NCI-H1694 treated with DMSO at 0.1 percent for 48 hours (cell line): ENCODE data around the gene NR5A1.

Experiments
- DNase-seq: peaks from one replicate; lab custom pipeline; 2025; lab: John Stamatoyannopoulos, UW

Gene NR5A1

GRCh38 chr9:124506931-124507879, at the start of gene NR5A1:
Gene NR5A1 (minus strand): TSS chr9:124507399. CDS start chr9:124503395, 4,004 bp downstream.
- DNase-seq, result no peak

- DNase-seq, result no peak
Observed at GRCh38 chr9:124555043-124555442, 47.8 kb upstream of the NR5A1 start.

DNA sequence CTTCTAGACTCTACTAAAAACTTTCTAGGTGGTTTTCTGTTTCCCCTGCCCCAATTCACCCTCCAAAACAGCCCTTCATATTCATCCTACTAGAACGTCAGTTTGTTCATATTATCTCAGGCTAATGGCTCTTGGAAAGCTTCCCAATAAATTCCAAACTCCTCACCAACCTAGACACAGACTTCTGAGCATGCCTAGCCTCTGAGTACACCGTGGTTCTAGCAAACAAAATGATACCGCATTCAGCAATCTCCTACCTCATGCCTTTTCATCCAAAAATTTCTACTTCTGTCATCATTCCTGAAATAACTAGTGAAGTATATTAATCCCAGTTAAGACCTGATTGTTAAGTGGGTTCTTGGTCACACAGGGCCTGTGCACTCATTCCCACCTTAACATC, 46.5 kb upstream of the NR5A1 start:
- no peak for DNase-seq

DNA sequence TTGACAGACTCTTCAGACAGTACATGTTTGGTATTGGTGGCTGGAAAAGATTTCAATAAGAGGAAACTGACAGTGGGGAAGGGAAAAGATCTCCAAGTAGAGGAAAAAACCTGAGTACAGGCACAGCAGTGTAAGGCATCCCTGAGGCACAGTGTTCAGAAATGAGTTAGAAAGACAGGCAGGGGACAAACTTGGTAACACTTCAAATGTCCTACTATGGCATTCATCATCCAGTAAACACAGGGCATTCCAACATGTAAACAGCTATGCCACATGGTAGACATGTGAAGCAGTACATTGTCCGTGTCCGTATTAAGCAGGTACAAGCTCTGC, 45.0 kb upstream of the NR5A1 start:
- no peak for DNase-seq

DNA sequence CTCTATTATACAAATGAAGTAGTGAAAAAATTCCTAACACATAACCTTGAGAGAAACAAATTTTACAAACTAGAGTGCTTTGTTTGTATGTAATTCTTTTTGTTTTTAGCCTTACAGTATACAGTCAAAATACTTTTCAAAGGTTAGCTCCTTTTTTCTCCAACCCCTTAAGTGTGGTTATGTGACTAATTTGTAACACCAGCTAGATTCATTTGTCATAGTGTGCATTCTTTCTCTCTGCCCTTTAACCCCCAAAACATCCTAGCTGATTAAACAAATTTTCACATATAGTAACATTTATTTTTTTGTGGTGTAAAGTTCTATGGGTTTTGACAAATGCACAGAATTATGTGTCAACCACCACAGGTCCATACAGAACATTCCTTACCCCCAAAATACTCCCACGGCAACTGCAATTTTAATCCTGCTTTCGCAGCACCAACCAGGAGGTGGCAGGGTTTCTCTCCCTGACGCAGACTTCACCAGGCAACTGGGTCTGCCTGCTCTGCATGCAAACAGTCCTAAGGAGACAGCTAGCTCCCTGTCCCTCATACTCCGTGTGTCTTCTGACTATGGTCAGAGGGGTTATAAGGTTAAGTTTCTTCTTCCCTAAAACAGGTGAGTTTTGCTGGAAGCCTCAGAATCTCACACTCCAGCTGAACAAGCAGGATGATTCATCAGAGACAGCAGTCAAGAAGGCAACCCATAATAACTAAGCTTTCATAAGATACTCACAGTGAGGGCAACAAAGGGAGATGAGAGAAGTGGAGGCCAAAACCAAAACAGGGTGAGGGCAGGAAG, 44.5 kb upstream of the NR5A1 start:
- DNase-seq, result peak; percentile 19

GRCh38 chr9:124550072-124550471, 42.9 kb upstream of the NR5A1 start:
- DNase-seq, result no peak

- no peak for DNase-seq
Observed at GRCh38 chr9:124549016-124549415, 41.8 kb upstream of the NR5A1 start.

DNA sequence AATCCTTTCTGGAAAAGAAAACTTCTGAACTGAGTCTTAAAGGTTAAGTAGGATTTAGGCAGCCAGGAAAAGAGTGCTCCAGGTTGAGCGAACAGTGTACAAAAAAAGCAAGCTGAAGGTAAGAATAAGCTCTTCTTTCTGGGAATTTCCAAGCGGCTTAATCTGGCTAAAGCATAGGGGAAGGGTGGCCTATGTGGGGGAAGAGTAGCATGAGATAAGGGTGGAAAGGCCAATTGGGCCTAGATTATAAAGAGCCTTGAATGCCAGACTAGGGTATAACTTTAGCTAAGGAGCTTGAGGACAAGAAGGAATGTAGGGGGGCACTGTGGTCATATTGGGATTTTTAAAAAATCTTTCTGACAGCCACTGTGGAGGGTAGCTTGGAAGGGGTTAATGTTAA, 37.3 kb upstream of the NR5A1 start:
- DNase-seq, result no peak

GRCh38 chr9:124541824-124542223, 34.6 kb upstream of the NR5A1 start:
- no peak for DNase-seq

DNA sequence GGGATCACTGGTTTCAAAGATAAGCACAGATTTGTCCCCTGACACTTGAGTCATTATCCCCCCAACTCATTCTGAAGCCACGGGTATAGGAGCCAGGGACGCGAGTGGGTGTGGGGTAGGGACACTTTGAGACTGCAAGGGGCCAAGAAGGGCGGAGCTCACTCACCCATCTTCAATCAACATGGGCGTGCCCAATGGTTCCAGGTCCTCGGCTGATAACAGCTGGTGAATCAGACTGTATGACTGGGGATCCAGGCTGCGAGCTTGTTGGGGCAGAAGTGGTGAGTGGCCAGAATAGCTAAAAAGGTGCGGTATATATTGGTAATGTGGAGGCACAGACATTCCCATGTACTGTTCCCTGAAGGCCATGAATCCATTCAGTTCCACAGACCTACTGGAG, 30.7 kb upstream of the NR5A1 start:
- no peak for DNase-seq

GRCh38 chr9:124535846-124536245, 28.6 kb upstream of the NR5A1 start:
- no peak for DNase-seq

DNA sequence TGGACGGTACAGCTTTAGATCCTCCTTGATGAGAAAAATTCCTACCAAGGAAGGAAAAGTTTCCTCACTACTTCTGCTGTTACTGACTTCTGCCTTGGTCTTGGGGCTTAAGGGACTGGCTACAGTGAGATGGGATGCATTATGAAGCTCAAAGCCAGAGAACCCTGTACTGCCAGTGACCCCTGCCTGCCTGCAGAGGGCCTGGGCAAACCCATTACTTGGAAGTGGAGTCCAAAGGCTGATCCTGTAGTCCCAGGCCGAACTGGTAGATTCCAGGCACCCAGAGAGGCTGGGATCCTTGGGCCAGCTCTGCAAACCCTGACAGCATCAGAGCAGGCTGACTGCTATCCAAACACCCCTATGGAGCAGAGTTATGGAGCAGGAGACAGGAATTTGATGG, 25.7 kb upstream of the NR5A1 start:
- DNase-seq, result no peak

DNA sequence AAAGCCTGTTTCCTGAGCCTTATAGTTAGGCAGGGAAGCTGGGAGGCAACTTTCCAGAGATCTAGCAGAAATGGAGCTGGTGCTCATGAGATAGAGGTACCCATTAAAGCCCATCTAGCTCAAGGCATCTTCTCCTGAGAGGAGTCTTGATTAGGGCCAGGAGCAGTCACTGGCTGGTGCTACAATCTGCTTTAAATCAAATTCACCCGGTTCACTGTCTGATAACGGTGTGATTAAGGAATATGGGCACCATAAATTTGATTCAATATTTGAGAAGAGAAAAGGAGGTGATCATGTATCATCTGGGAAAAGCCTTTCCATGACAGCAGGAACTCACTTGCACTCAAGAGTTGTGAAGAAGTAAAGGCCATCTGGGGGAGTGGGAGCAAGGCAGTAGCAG, 23.9 kb upstream of the NR5A1 start:
- DNase-seq, result no peak

DNA sequence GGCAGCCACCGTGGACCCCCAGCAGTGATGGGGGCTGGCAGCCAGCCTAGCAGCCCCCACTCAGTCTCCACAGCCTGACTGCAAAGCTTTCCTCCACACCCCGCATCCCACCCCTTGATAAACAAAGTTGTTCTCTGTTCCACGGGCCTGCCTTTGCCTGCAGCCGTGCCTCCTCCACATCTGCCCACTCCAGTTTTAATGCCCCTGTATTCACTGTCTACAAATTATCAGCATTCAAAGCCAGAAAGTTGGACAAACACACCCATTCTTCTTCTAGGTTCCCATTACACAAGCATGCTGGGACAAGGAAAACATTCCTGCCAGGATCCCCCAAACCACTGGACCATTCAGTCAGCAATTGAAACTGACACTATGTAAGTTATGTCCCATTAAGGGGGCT, 23.0 kb upstream of the NR5A1 start:
- DNase-seq, result no peak

DNA sequence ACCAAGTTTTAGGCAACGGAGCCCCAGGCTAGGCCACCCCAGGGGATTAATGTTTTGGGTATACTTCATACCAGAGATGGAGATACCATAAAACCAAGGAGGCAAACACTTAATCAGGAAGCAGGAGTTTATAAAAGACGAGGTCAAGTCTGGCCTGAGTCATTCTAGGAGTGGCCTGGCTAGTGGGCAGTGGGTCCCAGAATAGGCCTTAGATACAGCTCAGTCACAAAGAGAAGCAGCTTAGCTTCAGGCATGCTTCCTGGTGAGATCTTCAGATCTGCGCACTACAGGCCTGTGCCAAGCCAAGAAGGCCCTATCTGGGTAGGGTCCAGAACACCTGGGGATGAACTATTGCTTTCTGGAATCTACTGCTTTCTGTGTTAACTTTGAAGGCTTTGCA, 20.6 kb upstream of the NR5A1 start:
- DNase-seq, result no peak

- DNase-seq, result no peak
Observed at GRCh38 chr9:124526174-124526573, 19.0 kb upstream of the NR5A1 start.

DNA sequence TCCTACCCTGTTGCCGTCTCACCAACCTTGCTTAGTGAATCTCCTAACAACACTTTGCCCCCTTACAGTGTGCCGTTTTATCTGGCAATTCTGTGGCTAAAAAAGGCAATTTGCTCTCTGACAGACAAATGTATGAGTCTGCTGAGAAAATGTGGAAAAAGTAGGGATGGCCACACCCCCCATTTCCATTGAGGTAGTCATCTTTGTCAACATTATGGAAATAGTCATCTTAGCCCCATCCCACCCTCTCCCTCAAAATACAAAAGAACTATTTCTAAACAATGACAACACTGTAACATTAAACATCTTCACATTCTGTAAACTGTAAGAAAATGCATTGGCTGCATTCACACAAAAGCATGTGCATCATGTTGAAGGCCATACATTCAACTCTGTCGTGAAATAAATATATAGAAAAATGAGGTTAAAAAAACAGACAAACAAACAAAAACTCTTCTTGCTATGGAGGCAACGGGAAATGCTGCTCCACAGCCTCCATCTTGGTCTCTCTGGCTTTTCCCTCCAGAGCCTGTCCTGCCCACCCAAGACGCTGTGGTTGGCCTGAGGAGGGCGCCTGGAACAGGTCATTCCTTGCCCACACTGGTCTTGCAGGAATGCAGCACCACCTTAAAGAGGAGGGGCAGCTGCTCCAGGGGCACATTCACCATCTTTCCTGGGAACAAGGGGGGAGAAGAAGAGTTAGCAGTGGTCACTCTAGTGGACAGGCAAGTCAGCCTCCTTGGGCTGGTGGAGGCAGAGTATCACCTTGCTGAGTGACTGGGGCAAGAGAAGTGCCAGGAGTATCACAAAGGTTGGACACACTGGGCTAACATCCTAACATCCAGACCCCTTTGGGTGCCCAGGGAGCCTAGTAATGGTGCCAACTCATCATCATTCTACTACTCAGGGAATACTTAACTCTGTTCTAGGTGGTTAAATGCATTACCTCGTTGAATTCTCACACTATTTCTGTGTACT, 15.2 kb upstream of the NR5A1 start:
- no peak for DNase-seq

DNA sequence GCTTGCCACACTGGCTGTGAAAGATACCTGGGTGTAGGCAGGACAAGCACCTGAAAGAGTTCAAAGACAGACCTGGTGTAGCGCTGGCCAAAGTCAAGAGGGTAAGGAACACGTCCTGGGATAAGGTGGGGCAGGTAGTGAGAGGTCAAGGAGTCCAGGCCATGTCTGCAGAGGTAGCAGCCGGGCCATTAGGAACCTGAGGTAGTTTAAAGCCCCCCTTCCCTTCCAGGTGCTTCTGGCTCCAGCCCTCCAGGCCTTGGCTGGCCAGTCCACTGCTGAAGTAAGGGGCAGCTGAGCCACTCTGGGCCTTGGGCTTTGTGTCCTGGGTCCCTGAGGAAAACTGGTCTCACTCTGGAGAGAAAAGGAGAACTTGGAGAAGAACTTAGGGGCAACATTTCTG, 13.9 kb upstream of the NR5A1 start:
- no peak for DNase-seq

DNA sequence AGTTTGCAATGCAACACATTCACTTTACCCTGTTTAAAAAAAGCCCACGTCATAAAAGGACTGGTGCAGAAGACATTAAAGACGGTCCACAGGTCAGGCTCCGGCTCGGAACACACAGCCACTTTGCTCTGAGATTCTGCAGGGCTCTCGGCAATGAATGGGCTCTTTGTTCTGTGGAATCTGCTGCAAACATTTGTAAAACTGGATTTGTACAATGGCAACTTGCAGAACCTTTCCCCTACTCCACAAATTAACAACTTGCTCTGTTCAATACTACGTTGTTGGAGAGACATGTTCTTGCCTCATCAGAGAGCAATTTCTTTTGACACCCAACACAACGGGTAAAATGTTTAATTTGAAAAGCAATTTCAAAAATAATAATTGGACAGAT, 13.0 kb upstream of the NR5A1 start:
- no peak for DNase-seq

DNA sequence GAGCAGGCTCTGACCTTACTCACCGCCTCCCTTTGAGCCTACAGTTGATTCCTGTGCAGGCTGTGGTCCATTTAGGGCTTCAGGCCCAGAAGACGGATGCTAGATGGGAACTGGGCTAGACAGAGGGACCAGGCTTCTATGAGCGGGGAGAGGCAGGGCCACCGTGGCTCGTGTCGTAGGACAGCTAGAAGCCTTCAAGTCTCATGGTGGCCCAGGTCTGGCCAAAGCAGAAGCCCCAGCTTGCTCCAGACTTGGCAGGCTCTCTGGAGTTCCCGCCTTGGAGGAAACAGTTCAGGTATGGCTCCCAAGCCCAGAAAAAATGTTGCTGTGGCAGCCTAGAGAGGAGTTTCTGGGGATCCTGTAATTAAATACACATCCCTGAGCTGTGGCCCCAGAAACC, 10.9 kb upstream of the NR5A1 start:
- DNase-seq, result no peak

- no peak for DNase-seq
Observed at GRCh38 chr9:124517600-124517999, 10.4 kb upstream of the NR5A1 start.

- DNase-seq, result no peak
Observed at GRCh38 chr9:124514874-124515273, 7.7 kb upstream of the NR5A1 start.
